Hematopoietic multipotent progenitor cell treated with erythropoietin and hydrocortisone succinate and interleukin-3 and kit ligand, for 6 days (in vitro differentiated cells): Measurements from ENCODE around the gene GSTT4.
"Not testable (repeated sequence)": the region's sequence is repeated elsewhere in the genome, so short reads cannot be mapped to it uniquely, and the experiment has no call there.

Experiments used
- DNase-seq: peaks from one replicate; pipeline ENCODE4 v3.0.0-alpha.2; 2015

GSTT4 gene

GRCh38 chr22:24024354-24024753 lies 19.1 kb upstream of the GSTT4 start:
- DNase-seq, result no peak

GRCh38 chr22:24023204-24023789 lies 18.0 kb upstream of the GSTT4 start:
- no peak for DNase-seq

GRCh38 chr22:24021304-24021703 lies 16.1 kb upstream of the GSTT4 start:
- DNase-seq, result no peak

GRCh38 chr22:24016156-24016555 lies 10.9 kb upstream of the GSTT4 start:
- no peak for DNase-seq

- no peak for DNase-seq
Observed at GRCh38 chr22:24011735-24012068, 6.4 kb upstream of the GSTT4 start.

- no peak for DNase-seq
Observed at GRCh38 chr22:24010018-24010391, 4.8 kb upstream of the GSTT4 start.

GRCh38 chr22:24009227-24010017 lies 4.2 kb upstream of the GSTT4 start:
- peak; percentile 89 for DNase-seq

- no peak for DNase-seq
Observed at GRCh38 chr22:24008381-24009226, 3.4 kb upstream of the GSTT4 start.

- no peak for DNase-seq
Observed at GRCh38 chr22:24008022-24008283, 2.7 kb upstream of the GSTT4 start.

- no peak for DNase-seq
Observed at GRCh38 chr22:24007253-24008021, 2.2 kb upstream of the GSTT4 start.

- DNase-seq, result no peak
Observed at GRCh38 chr22:24006914-24007214, 1.6 kb upstream of the GSTT4 start.

- no peak for DNase-seq
Observed at GRCh38 chr22:24006207-24006913, 1.1 kb upstream of the GSTT4 start.

GRCh38 chr22:24003887-24004286 lies 1.4 kb downstream of the GSTT4 start:
- no peak for DNase-seq

- DNase-seq, result no peak
Observed at GRCh38 chr22:24002851-24003250, 2.4 kb downstream of the GSTT4 start.

GRCh38 chr22:24002272-24002671 lies 3.0 kb downstream of the GSTT4 start:
- DNase-seq, result no peak

- DNase-seq, result no peak
Observed at GRCh38 chr22:24001314-24001713, 3.9 kb downstream of the GSTT4 start.

GRCh38 chr22:23999779-24000178 lies 5.5 kb downstream of the GSTT4 start:
- not testable (repeated sequence) for DNase-seq

- DNase-seq, result no peak
Observed at GRCh38 chr22:23997092-23997491, 8.2 kb downstream of the GSTT4 start.

GRCh38 chr22:23993581-23994177 lies 11.6 kb downstream of the GSTT4 start:
- peak; percentile 56 for DNase-seq

- DNase-seq, result not testable (repeated sequence)
Observed at GRCh38 chr22:23993080-23993479, 12.2 kb downstream of the GSTT4 start.

GRCh38 chr22:23989583-23990244 lies 15.5 kb downstream of the GSTT4 start:
- DNase-seq, result not testable (repeated sequence)
